OCI-M1 (cell line): ENCODE measurements around the gene ZNRD2.
A peak's percentile ranks its signal among the peaks of the same experiment; 100 is the strongest.

Experiments
- DNase-seq: peaks from one replicate; lab custom pipeline; 2025; lab: John Stamatoyannopoulos, UW

ZNRD2 gene

GRCh38 chr11:65538232-65538914 is 31.9 kb upstream of the ZNRD2 start:
- no peak for DNase-seq

GRCh38 chr11:65538915-65539743 is 31.1 kb upstream of the ZNRD2 start:
- no peak for DNase-seq

GRCh38 chr11:65539744-65540289 is 30.5 kb upstream of the ZNRD2 start:
- DNase-seq = no peak

- peak; percentile 95 for DNase-seq
These were observed 29.8 kb upstream of the ZNRD2 start for GRCh38 chr11:65540290-65541092.

- no peak for DNase-seq
These were observed 28.9 kb upstream of the ZNRD2 start for GRCh38 chr11:65541093-65541982.

- DNase-seq = no peak
These were observed 27.4 kb upstream of the ZNRD2 start for GRCh38 chr11:65542738-65543390.

GRCh38 chr11:65545853-65546216 is 24.4 kb upstream of the ZNRD2 start:
- DNase-seq = no peak

- peak; percentile 94 for DNase-seq
These were observed 23.9 kb upstream of the ZNRD2 start for GRCh38 chr11:65546217-65546958.

GRCh38 chr11:65547446-65548125 is 22.7 kb upstream of the ZNRD2 start:
- DNase-seq = no peak

- DNase-seq = no peak
These were observed 21.9 kb upstream of the ZNRD2 start for GRCh38 chr11:65548395-65548794.

- no peak for DNase-seq
These were observed 21.2 kb upstream of the ZNRD2 start for GRCh38 chr11:65549096-65549495.

- DNase-seq = peak; percentile 63
These were observed 18.5 kb upstream of the ZNRD2 start for GRCh38 chr11:65551572-65552387.

- no peak for DNase-seq
These were observed 17.8 kb upstream of the ZNRD2 start for GRCh38 chr11:65552388-65552951.

- peak; percentile 80 for DNase-seq
These were observed 16.8 kb upstream of the ZNRD2 start for GRCh38 chr11:65553301-65554001.

GRCh38 chr11:65554057-65554818 is 16.0 kb upstream of the ZNRD2 start:
- no peak for DNase-seq

GRCh38 chr11:65554842-65555430 is 15.3 kb upstream of the ZNRD2 start:
- no peak for DNase-seq
